Epithelial cell of proximal tubule (primary cell): ENCODE measurements around the gene CLINT1. TPM values are rescaled to one million over a fixed set of nuclear protein-coding genes. Genes with fewer than 3 reads are reported as not detected.

Source experiments
- DNase-seq: peaks from one replicate; pipeline ENCODE4 v3.0.0-alpha.2; 2011; ENCODE audit warnings: low read depth
- H3K4me3 ChIP-seq: 2 replicates; pipeline ENCODE4 v1.5.1; 2011; ENCODE audit warnings: low read depth, mild to moderate bottlenecking, low read length
- total RNA-seq: library from RNA; depleted of rRNA; stranded (reverse); fragments of >200 nt; gene quantifications from 2 replicates; pipeline ENCODE4 v1.2.3, GENCODE V29; 2015
- TF ChIP-seq, protein P1 (sequence below): conservative IDR thresholded peaks from 2 replicates; pipeline ENCODE4 v1.5.1; 2012; ENCODE audit warnings: low read depth, mild to moderate bottlenecking, low read length

The CLINT1 gene
- total RNA-seq, 1 donor from 2014 or later = 39.2 TPM

DNA sequence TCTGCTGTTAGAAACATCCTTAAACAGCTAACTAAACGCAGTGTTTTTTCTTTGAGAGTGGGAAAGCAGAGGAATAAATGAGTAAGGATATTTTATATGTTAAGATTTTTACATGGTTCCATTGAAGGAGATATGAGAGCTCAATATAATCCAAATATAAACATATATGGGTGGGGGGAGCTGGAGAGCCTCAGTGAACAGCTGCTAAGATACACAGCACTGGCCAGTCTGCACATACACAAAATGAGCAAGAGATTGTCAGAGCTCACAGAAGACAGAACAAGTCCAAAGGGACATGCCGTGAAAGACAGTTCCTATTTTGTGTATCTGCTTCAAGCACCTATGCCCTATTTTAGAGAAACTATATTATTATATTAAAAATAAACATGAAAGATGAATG is 46.9 kb downstream of the CLINT1 start:
- TF ChIP-seq, protein P1, sequence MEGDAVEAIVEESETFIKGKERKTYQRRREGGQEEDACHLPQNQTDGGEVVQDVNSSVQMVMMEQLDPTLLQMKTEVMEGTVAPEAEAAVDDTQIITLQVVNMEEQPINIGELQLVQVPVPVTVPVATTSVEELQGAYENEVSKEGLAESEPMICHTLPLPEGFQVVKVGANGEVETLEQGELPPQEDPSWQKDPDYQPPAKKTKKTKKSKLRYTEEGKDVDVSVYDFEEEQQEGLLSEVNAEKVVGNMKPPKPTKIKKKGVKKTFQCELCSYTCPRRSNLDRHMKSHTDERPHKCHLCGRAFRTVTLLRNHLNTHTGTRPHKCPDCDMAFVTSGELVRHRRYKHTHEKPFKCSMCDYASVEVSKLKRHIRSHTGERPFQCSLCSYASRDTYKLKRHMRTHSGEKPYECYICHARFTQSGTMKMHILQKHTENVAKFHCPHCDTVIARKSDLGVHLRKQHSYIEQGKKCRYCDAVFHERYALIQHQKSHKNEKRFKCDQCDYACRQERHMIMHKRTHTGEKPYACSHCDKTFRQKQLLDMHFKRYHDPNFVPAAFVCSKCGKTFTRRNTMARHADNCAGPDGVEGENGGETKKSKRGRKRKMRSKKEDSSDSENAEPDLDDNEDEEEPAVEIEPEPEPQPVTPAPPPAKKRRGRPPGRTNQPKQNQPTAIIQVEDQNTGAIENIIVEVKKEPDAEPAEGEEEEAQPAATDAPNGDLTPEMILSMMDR = no peak
- H3K4me3 ChIP-seq = no peak overlapping the region
- no peak for DNase-seq

DNA sequence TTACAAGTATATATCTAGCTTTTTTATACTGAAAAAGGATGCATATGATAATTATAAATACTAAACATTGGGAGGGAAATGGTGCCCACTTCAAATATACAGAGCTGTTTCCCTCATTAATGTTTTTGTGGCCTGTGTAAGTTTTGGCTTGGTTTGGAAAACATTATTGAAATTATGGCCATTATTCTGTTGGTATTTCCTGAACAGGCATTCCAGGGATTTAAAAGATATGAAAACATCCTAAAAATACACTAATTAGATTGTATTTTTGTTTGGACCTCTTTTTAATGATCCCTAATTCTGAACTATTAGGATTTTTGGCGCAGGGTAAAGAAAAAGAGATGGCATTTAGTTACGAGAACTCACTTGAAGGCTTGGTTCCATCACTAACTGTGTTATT is 50.9 kb downstream of the CLINT1 start:
- TF ChIP-seq, protein P1 = no peak
- no peak for DNase-seq
- no peak overlapping the region for H3K4me3 ChIP-seq

DNA sequence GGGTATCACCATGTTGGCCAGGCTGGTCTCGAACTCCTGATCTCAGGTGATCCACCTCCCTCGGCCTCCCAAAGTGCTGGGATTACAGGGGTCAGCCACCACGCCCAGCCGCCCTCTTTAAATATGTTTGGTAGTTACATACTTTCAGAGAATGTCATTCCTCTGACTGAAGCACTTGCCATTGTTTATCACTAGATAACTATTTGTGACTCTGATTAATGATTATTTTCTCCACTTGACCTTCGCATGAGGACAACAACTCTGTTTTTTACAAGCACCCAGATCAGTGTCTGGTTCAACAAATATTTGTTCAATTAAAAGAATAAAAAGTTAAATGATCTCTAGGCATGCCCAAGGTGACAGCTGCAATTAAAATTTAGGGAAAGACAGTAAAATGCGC is 56.2 kb downstream of the CLINT1 start:
- H3K4me3 ChIP-seq = no peak overlapping the region
- DNase-seq = no peak
- TF ChIP-seq, protein P1 = no peak

DNA sequence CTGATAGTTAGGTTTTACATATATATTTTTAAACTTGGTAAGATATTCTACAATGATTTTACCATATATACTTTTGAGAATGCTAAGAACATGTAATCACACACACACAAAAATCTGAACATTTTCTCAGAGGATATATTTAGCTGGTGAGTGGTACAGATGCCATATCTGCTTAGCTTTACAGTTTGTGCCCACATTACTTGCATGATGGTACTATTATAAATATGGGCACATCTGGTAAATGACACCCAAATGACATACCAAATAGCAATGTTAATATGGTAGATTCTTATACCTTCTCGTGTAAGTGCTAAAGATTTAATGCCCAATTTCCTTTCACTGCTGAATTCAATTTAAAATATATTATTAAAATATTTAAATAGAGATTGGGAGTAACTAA is 58.8 kb downstream of the CLINT1 start:
- TF ChIP-seq, protein P1 = no peak
- DNase-seq = no peak
- H3K4me3 ChIP-seq = no peak overlapping the region

DNA sequence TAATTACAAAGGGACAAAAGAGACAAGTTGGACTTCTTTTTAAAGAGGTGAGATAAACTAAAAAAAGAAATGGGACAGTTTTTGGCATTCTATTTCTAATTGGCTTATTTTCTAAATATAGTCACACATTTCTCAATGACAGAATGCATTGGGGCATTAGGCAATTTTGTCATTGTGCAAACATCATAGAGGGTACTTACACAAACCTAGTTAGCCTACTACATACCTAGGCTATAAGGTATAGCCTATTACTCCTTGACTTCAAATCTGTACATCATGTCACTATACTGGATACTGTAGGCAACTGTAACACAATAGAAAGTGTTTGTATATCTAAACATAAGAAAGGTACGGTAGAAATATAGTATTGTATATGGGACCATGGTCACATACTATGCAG is 59.4 kb downstream of the CLINT1 start:
- no peak overlapping the region for H3K4me3 ChIP-seq
- TF ChIP-seq, protein P1 = no peak
- DNase-seq = no peak

DNA sequence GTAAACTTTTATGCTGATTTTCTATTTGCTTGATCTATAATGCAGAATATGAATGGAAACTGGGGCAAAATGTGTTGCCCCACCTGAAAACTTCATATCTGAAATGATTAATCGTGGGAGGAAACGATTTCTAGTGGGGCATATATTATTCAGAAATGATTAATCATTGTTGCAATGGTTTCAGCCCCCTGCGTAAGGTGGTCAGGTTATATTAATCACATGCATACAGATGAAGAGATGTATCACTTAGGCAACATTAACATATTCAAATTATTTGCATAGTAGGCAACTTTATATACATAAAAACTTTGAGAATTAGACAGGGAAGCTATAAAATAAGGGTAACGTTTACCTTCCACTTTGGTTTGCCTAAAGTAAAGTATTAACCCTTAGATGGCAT is 65.6 kb downstream of the CLINT1 start:
- TF ChIP-seq, protein P1 = no peak
- H3K4me3 ChIP-seq = no peak overlapping the region
- no peak for DNase-seq

DNA sequence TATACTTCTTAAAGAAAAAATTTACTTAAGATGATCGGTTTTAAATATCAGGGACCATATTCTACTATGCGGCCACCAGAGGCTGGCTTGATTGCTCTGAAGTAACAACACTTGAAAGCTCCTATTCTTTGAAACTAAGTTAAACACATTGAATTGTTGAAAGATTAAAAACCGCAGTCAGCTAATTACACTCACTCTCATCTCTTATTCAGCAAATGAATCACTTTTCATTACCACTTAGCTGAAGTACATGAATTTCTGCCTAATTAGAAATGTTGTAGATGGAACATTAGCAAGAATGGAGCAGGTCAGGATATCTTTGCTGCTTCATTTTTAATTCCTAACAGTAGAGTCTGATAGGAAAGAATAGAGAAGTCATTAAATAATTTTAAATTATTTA is 73.1 kb downstream of the CLINT1 start:
- TF ChIP-seq, protein P1 = no peak

More for the DNA sequence above, 73.1 kb downstream of the CLINT1 start:
- no peak for DNase-seq
- no peak overlapping the region for H3K4me3 ChIP-seq
